NCI-H146 (cell line): ENCODE data around the gene ZNG1A.
"Not testable (repeated sequence)": the region's sequence is repeated elsewhere in the genome, so short reads cannot be mapped to it uniquely, and the experiment has no call there.

ENCODE experiments used
- DNase-seq: peaks from one replicate; lab custom pipeline; 2025; lab: John Stamatoyannopoulos, UW

The ZNG1A gene

DNA sequence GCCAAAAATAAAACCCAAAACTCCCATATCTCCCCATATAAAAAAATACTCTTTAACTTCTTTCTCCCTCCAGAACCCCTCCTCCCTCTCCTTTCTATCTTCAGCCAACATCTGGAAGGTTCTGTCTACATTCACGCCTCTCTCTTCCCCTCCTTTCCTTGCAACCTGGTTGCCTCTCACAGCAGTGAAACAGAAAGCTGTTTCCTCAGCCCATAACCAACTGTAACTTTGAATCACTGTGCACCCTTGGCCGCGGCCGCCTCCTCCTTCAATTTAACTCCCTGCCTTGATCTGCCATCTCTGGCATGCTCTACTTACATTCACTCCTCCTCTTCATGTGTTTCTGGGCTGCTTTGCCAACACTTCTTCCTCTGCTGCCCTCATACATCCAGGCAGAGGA lies 83.9 kb downstream of the ZNG1A start:
- DNase-seq, result not testable (repeated sequence)

DNA sequence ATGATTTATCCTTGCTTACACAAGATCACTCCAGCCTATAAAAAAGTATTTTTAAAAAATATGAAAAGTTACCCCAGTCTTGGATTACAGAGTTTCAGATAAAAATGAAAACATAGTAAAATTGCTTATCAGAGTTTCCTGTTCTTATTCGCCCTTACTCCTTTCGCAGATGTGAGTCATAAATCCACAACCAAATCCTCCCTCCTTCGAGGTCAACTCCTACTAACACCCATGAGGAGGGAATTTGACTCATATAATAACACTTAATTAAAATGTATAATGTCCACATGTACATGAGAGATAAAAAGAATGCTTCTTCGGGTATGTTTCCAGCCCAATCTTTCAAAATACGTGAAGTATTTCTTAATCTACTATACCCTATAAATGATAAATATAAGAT lies 84.5 kb downstream of the ZNG1A start:
- DNase-seq, result not testable (repeated sequence)

DNA sequence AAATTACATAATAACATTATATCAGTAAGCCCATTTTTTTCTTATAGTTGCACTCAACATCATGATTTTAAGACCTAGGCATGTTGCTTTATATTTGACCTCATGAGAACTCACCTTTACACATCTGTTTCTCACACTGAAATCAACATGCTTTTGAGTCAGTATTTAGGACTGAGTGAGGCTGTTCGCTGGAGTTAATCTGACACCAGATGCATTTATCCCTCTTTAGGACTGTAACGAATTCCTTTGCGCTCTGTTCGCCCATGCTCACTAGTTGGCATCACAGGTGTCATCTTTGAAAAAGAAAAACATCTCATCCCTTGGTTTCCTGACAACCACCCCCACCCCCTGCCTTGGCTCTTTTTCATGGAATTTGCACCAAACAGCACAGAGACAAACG lies 84.9 kb downstream of the ZNG1A start:
- DNase-seq, result not testable (repeated sequence)

DNA sequence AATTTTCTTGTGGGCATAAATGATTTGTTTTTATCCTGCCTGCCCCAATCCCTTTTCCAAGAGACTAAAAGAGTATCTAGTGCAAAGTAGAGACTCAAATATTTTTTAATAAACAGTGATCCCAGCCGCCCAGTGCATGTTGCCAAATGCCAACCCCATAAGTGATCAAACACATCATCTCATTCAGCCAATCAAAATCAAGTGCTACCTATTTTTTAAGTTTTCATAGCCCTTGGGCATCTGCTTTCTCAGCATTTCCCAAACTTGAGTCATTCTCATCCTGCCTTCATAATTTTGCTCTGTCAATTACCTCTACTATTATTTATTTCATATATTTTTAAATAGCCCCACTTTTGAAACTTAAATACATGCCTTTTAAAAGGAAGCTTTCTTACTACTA lies 88.0 kb downstream of the ZNG1A start:
- DNase-seq, result not testable (repeated sequence)

DNA sequence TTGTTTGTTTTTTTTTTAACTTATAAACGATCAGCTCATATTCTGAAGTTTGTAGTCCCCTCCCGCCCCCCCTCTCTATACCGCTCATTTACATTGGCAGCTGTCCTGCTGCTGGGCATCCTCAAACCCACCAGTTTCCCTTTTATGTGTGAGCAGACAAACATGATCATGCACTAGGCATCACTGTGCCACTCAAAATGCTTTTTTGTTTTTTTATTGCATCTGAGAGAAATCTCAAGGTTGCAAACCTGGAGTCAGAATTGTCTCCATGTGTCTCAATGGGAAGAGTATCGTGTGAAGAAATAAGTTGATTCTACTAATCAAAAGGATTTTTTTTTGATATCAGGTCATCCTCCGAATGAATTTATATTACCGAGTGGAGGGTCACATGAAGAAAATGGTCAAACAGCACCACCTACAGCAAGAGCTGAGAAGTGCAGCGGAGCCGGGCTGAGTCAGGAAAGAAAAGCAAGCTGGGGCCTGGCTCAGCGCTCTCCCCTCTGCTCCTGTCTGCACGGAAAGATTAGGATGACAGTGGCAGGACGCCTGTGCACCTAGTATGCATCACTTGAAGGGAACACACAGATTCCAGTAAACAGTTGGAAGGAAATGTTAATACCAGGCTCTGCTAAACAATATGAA lies 90.3 kb downstream of the ZNG1A start:
- DNase-seq, result not testable (repeated sequence)

DNA sequence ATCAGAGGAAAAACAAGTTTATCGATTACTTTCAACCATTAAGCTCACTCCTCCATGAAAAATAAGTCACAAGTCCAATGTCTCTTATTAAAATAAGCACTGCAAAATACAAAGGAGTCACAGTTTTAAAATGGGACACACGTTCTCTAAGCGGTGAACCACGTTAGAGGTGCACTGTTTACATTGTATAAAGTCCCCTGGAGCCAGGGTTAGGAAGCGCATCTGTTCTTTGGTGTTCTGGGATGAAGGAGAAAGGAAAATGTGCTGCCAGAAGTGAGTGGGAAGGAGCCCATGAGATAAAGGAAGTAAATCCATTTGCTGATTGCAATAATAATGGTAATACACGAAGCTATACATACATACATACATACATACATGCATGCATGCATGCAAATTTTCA lies 91.0 kb downstream of the ZNG1A start:
- not testable (repeated sequence) for DNase-seq

DNA sequence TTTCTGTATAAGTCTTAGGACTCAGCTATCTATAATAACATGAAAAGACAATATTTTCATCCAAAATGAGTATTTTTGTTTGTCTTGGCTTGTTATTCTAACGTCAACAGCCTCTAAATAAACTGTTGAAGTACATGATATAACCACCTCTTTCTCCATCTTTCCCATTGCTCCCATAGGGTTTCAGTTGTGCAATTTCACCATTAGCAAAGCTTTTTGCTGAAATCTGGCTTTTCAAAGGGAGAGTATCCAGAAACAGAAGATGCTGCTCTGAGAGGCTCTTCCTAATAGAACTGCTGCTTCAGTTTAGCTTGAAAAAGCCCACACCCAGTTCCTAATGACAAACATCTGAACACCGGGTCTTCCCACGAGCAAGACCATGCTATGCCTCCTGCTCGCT lies 91.8 kb downstream of the ZNG1A start:
- not testable (repeated sequence) for DNase-seq

DNA sequence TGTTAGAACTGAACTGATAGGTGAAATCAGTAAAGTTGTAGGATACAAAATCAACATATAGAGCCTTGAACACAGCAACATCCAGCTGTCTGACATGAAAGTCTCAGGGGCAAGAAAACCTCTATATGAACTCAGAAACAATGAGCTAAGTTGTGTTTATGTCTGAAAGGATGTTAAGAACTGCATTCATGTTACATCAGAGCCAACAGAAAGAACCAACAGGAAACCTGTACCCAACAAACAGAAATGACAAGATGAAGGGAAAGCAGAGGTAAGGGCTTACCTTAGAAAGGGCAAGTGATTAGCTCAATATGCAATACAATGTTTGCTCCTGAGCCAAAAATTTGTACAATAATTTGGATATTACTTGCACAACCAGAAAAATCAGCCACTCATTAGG lies 92.2 kb downstream of the ZNG1A start:
- DNase-seq, result not testable (repeated sequence)

DNA sequence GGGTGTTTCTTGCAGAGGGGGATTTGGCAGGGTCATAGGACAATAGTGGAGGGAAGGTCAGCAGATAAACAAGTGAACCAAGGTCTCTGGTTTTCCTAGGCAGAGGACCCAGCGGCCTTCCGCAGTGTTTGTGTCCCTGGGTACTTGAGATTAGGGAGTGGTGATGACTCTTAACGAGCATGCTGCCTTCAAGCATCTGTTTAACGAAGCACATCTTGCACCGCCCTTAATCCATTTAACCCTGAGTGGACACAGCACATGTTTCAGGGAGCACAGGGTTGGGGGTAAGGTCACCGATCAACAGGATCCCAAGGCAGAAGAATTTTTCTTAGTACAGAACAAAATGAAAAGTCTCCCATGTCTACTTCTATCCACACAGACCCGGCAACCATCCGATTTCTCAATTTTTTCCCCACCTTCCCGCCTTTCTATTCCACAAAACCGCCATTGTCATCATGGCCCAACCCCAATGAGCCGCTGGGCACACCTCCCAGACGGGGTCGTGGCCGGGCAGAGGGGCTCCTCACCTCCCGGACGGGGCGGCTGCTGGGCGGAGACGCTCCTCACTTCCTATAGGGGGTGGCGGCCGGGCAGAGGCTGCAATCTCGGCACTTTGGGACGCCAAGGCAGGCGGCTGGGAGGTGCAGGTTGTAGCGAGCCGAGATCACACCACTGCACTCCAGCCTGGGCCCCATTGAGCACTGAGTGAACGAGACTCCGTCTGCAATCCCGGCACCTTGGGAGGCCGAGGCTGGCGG lies 95.7 kb downstream of the ZNG1A start:
- not testable (repeated sequence) for DNase-seq

DNA sequence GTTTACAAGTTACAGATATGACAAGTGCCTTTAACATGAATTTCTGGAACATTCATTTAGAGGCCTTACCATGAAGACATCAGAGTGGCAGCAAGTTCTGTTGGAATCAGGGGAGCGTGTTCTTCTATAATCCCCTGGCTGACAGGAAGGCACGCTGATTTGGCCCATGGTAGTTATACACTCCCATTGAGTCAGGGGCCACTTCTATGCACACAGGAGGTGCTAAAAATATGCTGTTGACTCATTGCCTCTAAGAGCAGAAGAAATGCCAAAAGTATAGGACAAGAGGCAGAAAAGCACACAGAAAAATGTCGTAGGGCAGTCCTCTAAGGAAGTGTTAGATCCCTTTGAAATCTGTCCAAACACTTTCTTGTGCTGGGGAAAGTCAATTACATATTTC lies 100.5 kb downstream of the ZNG1A start:
- not testable (repeated sequence) for DNase-seq

DNA sequence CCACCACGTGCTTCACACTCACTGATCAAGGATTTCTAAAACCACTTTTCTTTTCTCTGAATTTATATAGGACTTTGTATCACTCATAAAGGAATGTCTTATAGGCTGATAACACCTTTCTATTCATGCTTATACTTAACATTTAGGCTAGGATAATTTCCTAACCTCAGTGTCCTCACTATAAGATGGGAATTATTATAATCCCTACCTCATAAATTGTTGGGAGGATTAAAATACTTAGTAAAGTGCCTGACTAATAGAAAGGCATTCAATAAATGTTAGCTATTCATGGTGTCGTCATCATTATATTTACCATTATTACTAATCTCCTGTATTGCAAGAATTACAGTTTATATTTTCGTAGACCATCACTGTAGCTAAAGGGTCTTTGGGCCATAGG lies 102.5 kb downstream of the ZNG1A start:
- DNase-seq, result not testable (repeated sequence)

DNA sequence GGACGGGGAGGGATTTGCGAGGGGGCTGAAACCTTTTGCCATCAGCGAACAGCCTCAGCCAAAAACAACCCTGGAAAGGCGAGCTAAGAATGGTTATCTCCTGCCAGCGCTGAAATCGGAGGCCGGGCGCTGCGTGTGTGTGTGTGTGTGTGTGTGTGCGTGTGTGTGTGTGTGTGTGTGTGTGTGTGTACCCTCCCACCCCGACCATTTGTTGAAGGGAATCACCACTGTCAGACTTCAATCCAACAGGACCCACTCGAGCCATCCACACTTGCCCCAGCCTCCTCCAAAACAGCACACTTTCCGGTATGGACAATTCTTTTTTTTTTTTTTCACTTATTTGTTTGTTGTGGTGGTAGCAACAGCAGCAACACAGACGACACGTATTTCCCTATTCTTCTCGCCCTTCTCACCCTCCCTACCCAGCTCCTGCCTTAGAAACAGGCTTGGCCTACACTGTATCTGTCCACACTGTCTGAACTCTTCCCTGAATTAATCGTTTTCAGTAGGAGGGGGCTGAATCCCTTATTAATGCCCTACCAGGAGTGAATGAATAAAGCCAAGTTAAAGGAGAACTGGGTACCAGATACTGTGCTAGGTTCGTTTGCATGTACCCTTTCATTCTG lies 104.8 kb downstream of the ZNG1A start:
- DNase-seq, result not testable (repeated sequence)

DNA sequence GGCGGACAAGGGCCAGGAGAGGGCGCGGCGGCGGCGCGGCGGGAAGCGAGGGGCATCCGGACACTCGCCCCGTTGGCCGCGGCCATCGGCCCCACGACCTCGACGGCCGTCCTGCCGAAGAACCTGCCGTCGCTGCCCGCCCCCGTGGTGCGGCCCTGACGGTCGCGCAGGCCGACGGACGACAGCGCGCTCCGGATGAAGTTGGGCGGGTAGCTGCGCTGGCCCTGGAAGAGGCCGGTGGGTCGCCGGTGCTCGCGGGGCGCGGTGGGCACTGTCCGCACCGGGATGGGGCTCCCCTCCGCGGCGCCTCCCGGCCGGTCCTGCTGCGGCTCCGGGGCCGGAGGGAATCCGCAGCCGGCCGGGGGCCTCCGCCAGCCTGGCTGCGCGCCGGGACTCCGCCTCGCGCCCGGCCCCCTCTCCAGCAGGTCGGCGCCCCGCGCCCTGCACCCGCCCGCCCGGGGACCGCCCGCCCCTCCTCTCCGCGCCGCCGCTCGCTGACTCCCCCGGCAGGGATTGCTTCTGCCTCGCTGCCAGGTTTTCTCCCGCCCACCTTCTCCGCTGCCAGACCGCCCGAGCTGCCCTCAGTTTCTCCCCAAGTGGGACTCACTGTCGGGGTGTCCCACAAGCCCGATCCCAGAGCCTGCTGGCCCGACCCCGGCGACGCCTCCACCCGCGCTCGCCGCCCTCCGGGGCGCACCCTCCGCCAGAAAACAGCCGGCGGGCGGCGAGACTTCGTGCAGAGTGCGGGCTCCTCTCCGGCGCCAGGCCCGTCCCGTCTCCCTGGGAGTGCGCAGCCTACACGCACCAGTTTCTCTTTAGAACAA lies 105.6 kb downstream of the ZNG1A start:
- DNase-seq, result not testable (repeated sequence)
